Upper lobe of right lung (tissue), 1 donor: ENCODE measurements around the gene TTC3. TPM values are rescaled to one million over a fixed set of nuclear protein-coding genes. Genes with fewer than 3 reads are reported as not detected.
A peak's percentile ranks its signal among the peaks of the same experiment; 100 is the strongest.

Experiments used
- ATAC-seq: fragments of 200-7000 bp; cut with Tn5 transposase; one replicate; pipeline ENCODE4 v1.9.1; 2020; ENCODE audit warnings: mild to moderate bottlenecking, moderate library complexity
- DNase-seq: peaks from one replicate; pipeline ENCODE4 v3.0.0-alpha.2; 2020
- H3K27ac ChIP-seq: fragments of 200-600 bp; one replicate; pipeline ENCODE4 v1.8.0; 2022
- H3K27me3 ChIP-seq: fragments of 200-600 bp; one replicate; pipeline ENCODE4 v1.8.0; 2022; ENCODE audit warnings: mild to moderate bottlenecking
- H3K36me3 ChIP-seq: fragments of 200-600 bp; one replicate; pipeline ENCODE4 v1.8.0; 2022
- H3K4me1 ChIP-seq: fragments of 200-600 bp; one replicate; pipeline ENCODE4 v1.8.0; 2022
- H3K4me3 ChIP-seq: fragments of 200-600 bp; one replicate; pipeline ENCODE4 v1.8.0; 2022; ENCODE audit warnings: mild to moderate bottlenecking
- H3K9me3 ChIP-seq: fragments of 200-600 bp; one replicate; pipeline ENCODE4 v1.8.0; 2022
- intact Hi-C: fragments of 100-400 bp; cut with DNase I; formaldehyde crosslinking; loops from one replicate; pipeline ENCODE4 v1.11.0; 2022
- total RNA-seq: library from RNA; stranded (reverse); fragmentation: NEBNext Ultra II Directional; extraction: Animal tissue kit (Norgen Biotek cat#: 25700); gene quantifications from one replicate; pipeline ENCODE4 v1.2.1, GENCODE V29; 2021
- TF ChIP-seq, protein P1 (sequence below): fragments of 200-600 bp; IDR thresholded peaks from one replicate; pipeline ENCODE4 v1.8.0; 2022; ENCODE audit warnings: antibody characterized with exemption
- donor health status: DM: no; HTN: yes; CAD: no; lungs with severe emphysema.

TTC3 gene
- total RNA-seq, 1 donor from 2014 or later: 99.0 TPM

DNA sequence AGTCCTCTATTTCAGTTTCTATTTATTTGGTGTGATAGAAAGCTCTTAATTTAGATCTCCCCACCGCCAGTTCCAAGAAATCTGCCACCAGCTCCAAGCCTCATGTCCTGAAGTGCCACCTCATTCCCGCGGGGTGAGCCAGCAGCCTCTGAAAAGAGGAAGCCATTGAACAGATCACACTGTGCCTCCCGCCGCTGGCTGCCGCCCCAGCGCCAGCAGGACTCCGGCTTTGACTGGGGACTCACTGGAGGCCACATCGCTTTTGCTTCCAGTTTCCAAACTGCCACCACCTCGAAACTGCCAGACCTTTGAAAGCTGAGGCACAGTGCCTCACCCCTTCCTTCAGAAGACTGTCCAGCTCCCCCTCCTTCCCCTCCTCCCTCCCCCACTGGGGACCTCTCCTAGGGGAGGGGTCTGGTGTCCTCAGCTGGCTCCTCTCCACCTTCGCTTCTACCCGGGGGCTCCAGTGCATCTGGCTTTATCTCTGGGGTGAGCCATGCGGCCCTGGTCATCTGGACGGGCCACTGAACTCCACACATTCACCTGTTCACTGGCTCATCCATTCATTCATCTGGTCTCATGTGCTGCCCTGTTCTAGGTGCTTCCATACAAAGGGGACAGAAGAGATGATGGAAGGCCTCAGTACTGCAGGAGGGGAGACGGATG, 135.1 kb downstream of the TTC3 start:
- ATAC-seq (peak; percentile 91), DNase-seq (peak; percentile 84)
- Histone ChIP-seq H3K4me3 (no peak overlapping the region), H3K9me3 (no peaks in the 10 kb centered on the region), H3K27ac (peak overlapping the region; percentile 55), H3K27me3 (no peaks in the 10 kb centered on the region), H3K4me1 (peaks cover 10% of the 10 kb centered on the region), H3K36me3 (peaks cover 3% of the 10 kb centered on the region)
- TF ChIP-seq, protein P1, sequence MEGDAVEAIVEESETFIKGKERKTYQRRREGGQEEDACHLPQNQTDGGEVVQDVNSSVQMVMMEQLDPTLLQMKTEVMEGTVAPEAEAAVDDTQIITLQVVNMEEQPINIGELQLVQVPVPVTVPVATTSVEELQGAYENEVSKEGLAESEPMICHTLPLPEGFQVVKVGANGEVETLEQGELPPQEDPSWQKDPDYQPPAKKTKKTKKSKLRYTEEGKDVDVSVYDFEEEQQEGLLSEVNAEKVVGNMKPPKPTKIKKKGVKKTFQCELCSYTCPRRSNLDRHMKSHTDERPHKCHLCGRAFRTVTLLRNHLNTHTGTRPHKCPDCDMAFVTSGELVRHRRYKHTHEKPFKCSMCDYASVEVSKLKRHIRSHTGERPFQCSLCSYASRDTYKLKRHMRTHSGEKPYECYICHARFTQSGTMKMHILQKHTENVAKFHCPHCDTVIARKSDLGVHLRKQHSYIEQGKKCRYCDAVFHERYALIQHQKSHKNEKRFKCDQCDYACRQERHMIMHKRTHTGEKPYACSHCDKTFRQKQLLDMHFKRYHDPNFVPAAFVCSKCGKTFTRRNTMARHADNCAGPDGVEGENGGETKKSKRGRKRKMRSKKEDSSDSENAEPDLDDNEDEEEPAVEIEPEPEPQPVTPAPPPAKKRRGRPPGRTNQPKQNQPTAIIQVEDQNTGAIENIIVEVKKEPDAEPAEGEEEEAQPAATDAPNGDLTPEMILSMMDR: no peak
- intact Hi-C loops: no loop called here

DNA sequence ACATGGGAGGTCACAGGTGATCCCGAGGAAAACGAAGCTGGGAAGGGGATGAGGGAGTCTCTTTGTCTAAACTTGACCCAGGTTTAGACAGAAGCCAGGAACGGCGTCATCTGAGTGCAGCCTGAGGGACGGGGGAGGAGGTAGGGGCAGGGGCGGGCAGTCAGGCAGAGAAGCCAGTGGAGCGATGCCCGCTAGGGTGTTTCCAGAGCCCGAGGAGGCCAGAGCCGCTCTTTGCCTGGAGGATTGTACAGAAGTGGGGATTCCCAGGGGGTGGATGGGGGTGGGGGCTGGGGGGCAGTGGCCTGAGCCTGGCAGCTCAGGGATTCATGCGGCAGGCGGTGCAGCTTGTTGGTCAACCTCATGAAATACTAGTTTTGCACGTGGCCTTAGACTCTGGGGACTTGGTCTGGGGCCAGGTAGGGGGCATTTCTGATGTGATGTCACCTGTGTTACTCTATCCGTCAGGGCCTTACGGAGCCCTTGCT, 135.7 kb downstream of the TTC3 start:
- Histone ChIP-seq H3K9me3 (no peaks in the 10 kb centered on the region), H3K4me1 (peaks cover 10% of the 10 kb centered on the region), H3K27ac (no peak overlapping the region), H3K4me3 (no peak overlapping the region), H3K27me3 (no peaks in the 10 kb centered on the region), H3K36me3 (no peaks in the 10 kb centered on the region)
- ATAC-seq: peak; percentile 8
- TF ChIP-seq, protein P1: no peak
- DNase-seq: no peak
- intact Hi-C loops: no loop called here

DNA sequence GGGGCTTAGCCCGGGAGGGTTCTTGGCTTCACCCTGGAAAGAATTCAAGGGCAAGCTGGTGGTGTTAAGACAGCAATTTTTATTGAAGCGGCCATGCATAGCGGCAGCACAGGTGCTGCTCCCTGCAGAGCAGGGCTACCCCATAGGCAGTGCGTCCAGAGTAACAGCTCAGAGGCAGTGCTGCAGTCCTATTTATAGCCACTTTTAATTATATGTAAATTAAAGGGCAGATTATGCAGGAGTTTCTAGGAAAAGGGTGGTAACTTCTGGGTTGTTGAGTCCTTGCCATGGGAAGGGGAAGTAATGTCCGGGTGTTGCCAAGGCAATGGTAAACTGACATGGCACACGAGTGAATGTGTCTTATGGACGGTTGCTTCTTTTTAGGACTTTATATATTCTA, 137.1 kb downstream of the TTC3 start:
- ATAC-seq: peak; percentile 40
- H3K9me3 ChIP-seq: no peaks in the 10 kb centered on the region
- H3K4me3 ChIP-seq: no peak overlapping the region
- no peaks in the 10 kb centered on the region for H3K27me3 ChIP-seq
- peaks cover 10% of the 10 kb centered on the region for H3K4me1 ChIP-seq
- TF ChIP-seq, protein P1: no peak
- intact Hi-C loops: no loop called here
- H3K36me3 ChIP-seq: no peaks in the 10 kb centered on the region
- no peak overlapping the region for H3K27ac ChIP-seq
- no peak for DNase-seq

- DNase-seq: no peak
- Histone ChIP-seq H3K27me3 (no peaks in the 10 kb centered on the region), H3K9me3 (no peaks in the 10 kb centered on the region), H3K4me3 (no peak overlapping the region), H3K4me1 (peaks cover 10% of the 10 kb centered on the region), H3K27ac (no peak overlapping the region), H3K36me3 (no peaks in the 10 kb centered on the region)
- no peak for ATAC-seq
- intact Hi-C loops: no loop called here
- TF ChIP-seq, protein P1: no peak
Measured at GRCh38 chr21:37210799-37211198, 137.7 kb downstream of the TTC3 start.

- Histone ChIP-seq H3K4me3 (no peak overlapping the region), H3K36me3 (no peaks in the 10 kb centered on the region), H3K9me3 (no peaks in the 10 kb centered on the region), H3K27me3 (no peaks in the 10 kb centered on the region), H3K4me1 (peaks cover 2% of the 10 kb centered on the region), H3K27ac (no peak overlapping the region)
- intact Hi-C loops: no loop called here
- no peak for ATAC-seq
- DNase-seq: no peak
- TF ChIP-seq, protein P1: no peak
Measured at GRCh38 chr21:37214952-37215351, 141.9 kb downstream of the TTC3 start.
